Hepatocyte (in vitro differentiated cells): ENCODE measurements around the gene KCTD7. TPM values are rescaled to one million over a fixed set of nuclear protein-coding genes. Genes with fewer than 3 reads are reported as not detected.

Experiments
- DNase-seq: peaks from one replicate; pipeline ENCODE4 v3.0.0-alpha.2; 2016; ENCODE audit warnings: low spot score
- H2AFZ ChIP-seq: fragments of 200-600 bp; sonication (generic); 2 replicates; pipeline ENCODE4 v1.6.0; 2016; ENCODE audit warnings: antibody characterized with exemption, mild to moderate bottlenecking
- H3K27ac ChIP-seq: fragments of 200-600 bp; sonication (generic); 2 replicates; pipeline ENCODE4 v1.5.1; 2016; ENCODE audit warnings: mild to moderate bottlenecking
- H3K27me3 ChIP-seq: fragments of 200-600 bp; sonication (generic); 2 replicates; pipeline ENCODE4 v1.6.1; 2016
- H3K36me3 ChIP-seq: fragments of 200-600 bp; sonication (generic); replicated peaks from 2 replicates; pipeline ENCODE4 v1.5.1; 2016; ENCODE audit warnings: low read depth; ENCODE audit not compliant: insufficient read depth
- H3K4me1 ChIP-seq: fragments of 200-600 bp; sonication (generic); 2 replicates; pipeline ENCODE4 v1.5.1; 2016; ENCODE audit warnings: mild to moderate bottlenecking, moderate library complexity; ENCODE audit not compliant: insufficient read depth
- H3K4me2 ChIP-seq: fragments of 200-600 bp; sonication (generic); 2 replicates; pipeline ENCODE4 v1.6.0; 2016
- H3K4me3 ChIP-seq: fragments of 200-600 bp; sonication (generic); 2 replicates; pipeline ENCODE4 v1.5.1; 2016; ENCODE audit warnings: mild to moderate bottlenecking
- H3K79me2 ChIP-seq: fragments of 200-600 bp; sonication (generic); 2 replicates; pipeline ENCODE4 v1.6.0; 2017; ENCODE audit warnings: mild to moderate bottlenecking
- H3K9me2 ChIP-seq: fragments of 200-600 bp; sonication (generic); replicated peaks from 2 replicates; pipeline ENCODE4 v1.6.0; 2017; ENCODE audit warnings: mild to moderate bottlenecking; ENCODE audit not compliant: insufficient read depth
- H3K9me3 ChIP-seq: fragments of 200-600 bp; sonication (generic); 2 replicates; pipeline ENCODE4 v1.5.1; 2016; ENCODE audit warnings: low read depth, mild to moderate bottlenecking
- H4K20me1 ChIP-seq: fragments of 200-600 bp; sonication (generic); 2 replicates; pipeline ENCODE4 v1.6.0; 2016; ENCODE audit warnings: mild to moderate bottlenecking; ENCODE audit not compliant: insufficient read depth, poor library complexity, severe bottlenecking
- EZH2 ChIP-seq: fragments of 200-600 bp; sonication (generic); IDR thresholded peaks from 2 replicates; pipeline ENCODE4 v1.6.1; 2016; ENCODE audit warnings: antibody characterized with exemption, mild to moderate bottlenecking, borderline replicate concordance
- EZH2phosphoT487 ChIP-seq: fragments of 200-600 bp; sonication (generic); IDR thresholded peaks from one replicate; pipeline ENCODE4 v1.6.1; 2018; ENCODE audit warnings: antibody characterized with exemption, mild to moderate bottlenecking, low read depth, moderate library complexity; ENCODE audit not compliant: unreplicated experiment, severe bottlenecking
- WGBS: methylation state at CpG from one replicate; pipeline ENCODE4 v1.1.6; 2016; ENCODE audit warnings: low lambda C conversion rate; ENCODE audit errors: missing lambda C conversion rate; 5-methylcytosine and 5-hydroxymethylcytosine counted together
- polyA plus RNA-seq: library from polyadenylated mRNA; unstranded; fragments of >200 nt; fragmentation: Nextera tagmentation; extraction: Ambion mirVana; gene quantifications from 2 replicates; pipeline ENCODE4 v1.2.1, GENCODE V29; 2016
- total RNA-seq: library from RNA; depleted of rRNA; stranded (reverse); fragments of >200 nt; gene quantifications from 2 replicates; pipeline ENCODE4 v1.2.3, GENCODE V29; 2014
- TF ChIP-seq, protein P1 (sequence below): fragments of 200-600 bp; sonication (generic); IDR thresholded peaks from 2 replicates; pipeline ENCODE4 v1.5.1; 2016; ENCODE audit warnings: antibody characterized with exemption, mild to moderate bottlenecking; ENCODE audit not compliant: poor library complexity

KCTD7 gene
- total and polyA plus RNA-seq, 2 experiments from 2014 or later, result 7.2 to 9.4 TPM

- Histone ChIP-seq H3K79me2 (peaks cover 33% of the 10 kb centered on the region), H3K4me2 (no peak overlapping the region), H2AFZ (no peak overlapping the region), H3K36me3 (no peaks in the 10 kb centered on the region), H3K27me3 (no peaks in the 10 kb centered on the region), H3K4me1 (no peaks in the 10 kb centered on the region), H3K27ac (no peak overlapping the region), H3K9me2 (no peaks in the 10 kb centered on the region), H3K9me3 (peaks cover 3% of the 10 kb centered on the region), H3K4me3 (no peak overlapping the region), H4K20me1 (no peaks in the 10 kb centered on the region)
- TF ChIP-seq EZH2 (no peak), EZH2phosphoT487 (no peak)
- TF ChIP-seq, protein P1, sequence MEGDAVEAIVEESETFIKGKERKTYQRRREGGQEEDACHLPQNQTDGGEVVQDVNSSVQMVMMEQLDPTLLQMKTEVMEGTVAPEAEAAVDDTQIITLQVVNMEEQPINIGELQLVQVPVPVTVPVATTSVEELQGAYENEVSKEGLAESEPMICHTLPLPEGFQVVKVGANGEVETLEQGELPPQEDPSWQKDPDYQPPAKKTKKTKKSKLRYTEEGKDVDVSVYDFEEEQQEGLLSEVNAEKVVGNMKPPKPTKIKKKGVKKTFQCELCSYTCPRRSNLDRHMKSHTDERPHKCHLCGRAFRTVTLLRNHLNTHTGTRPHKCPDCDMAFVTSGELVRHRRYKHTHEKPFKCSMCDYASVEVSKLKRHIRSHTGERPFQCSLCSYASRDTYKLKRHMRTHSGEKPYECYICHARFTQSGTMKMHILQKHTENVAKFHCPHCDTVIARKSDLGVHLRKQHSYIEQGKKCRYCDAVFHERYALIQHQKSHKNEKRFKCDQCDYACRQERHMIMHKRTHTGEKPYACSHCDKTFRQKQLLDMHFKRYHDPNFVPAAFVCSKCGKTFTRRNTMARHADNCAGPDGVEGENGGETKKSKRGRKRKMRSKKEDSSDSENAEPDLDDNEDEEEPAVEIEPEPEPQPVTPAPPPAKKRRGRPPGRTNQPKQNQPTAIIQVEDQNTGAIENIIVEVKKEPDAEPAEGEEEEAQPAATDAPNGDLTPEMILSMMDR, result no peak
- 85% methylated on average over 4 of the region's 4 CpGs for whole genome bisulfite sequencing
- no peak for DNase-seq
Observed at GRCh38 chr7:66693331-66693730, 64.7 kb downstream of the KCTD7 start.

Other genes with a start within 250 kb of the KCTD7 start
- gene RABGEF1, start 111.9 kb downstream of the KCTD7 start, total RNA-seq, result 27.5 and 28.1 TPM in 2 replicates
- gene RABGEF1, start 111.9 kb downstream of the KCTD7 start, polyA plus RNA-seq, result 16.3 and 20.6 TPM in 2 replicates